Stimulated activated CD8-positive, alpha-beta memory T cell treated with anti-CD3 and anti-CD28 coated beads, Interleukin-4, amount 100 ng/mL, for 1 hour (primary cell): ENCODE data around the gene SLCO1C1.
"Not testable (repeated sequence)": the region's sequence is repeated elsewhere in the genome, so short reads cannot be mapped to it uniquely, and the experiment has no call there.

ENCODE experiments used
- DNase-seq, 2 donors: peaks; one replicate each; pipeline ENCODE4 v3.0.0-alpha.2; 2020; ENCODE audit warnings: low read depth in 2 of 2, low spot score in 1 of 2

Gene SLCO1C1, protein sequence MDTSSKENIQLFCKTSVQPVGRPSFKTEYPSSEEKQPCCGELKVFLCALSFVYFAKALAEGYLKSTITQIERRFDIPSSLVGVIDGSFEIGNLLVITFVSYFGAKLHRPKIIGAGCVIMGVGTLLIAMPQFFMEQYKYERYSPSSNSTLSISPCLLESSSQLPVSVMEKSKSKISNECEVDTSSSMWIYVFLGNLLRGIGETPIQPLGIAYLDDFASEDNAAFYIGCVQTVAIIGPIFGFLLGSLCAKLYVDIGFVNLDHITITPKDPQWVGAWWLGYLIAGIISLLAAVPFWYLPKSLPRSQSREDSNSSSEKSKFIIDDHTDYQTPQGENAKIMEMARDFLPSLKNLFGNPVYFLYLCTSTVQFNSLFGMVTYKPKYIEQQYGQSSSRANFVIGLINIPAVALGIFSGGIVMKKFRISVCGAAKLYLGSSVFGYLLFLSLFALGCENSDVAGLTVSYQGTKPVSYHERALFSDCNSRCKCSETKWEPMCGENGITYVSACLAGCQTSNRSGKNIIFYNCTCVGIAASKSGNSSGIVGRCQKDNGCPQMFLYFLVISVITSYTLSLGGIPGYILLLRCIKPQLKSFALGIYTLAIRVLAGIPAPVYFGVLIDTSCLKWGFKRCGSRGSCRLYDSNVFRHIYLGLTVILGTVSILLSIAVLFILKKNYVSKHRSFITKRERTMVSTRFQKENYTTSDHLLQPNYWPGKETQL

DNA sequence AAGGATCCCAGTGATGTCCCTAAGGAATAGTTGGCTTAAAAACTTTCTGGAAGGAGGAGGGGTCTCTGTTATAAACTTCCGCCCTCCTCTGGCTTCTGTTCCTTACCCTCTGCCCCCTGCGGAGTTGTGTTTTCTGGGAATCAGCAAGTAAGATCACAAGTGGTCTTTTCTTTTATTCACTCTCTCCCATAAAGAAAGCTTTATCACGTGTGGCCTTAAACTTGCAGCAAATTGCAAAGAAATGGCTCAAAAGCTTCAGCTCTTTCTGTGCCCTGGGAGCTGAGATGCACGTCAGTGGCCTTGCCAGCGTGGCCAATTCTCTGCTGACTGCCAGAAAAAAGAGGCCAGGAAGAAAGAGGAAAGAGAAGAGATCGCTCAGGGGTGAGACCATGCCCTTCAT, at the start of gene SLCO1C1:
TSS of gene SLCO1C1 (plus strand) at position 101 of the 400 bp plus-strand sequence. CDS start 4,245 bp downstream, outside the sequence.
- no peak for DNase-seq

DNA sequence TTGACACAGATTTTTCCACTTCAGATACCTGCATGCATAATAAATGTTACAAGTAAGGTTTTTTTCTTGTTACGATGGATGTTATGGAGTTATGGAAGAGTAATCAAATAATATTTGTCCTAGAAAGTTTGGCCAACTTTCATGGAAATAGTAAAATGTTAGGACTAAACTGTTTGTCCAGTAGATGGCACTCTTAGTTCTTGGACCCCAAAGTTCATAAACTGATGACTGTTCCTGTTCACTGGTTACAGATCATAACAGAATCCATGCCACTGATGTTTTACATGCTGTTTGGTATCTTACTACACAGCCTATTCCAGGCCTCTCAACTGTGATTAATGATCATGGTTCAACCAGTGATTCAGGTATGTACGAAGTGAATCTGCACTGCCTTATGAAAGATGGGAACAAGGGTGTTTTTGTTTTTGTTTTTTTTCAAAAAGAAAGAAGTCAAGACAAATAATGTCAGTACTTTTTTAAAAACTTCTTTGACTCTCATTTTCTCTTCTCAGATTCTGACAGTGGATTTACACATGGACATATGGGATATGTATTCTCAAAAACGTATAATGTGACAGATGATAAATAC, 48.8 kb upstream of the SLCO1C1 start:
- DNase-seq = no peak

DNA sequence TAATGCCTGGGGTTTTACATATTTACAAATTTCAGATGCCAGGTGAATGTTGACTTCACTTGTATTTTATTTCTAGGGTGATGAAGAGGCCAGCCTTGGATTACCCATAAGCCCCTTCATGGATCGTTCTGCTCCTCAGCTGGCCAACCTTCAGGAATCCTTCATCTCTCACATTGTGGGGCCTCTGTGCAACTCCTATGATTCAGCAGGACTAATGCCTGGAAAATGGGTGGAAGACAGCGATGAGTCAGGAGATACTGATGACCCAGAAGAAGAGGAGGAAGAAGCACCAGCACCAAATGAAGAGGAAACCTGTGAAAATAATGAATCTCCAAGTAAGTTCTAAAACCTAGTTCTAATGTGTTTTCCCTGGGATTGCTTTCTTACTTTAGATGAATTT, 41.3 kb upstream of the SLCO1C1 start:
- no peak for DNase-seq

DNA sequence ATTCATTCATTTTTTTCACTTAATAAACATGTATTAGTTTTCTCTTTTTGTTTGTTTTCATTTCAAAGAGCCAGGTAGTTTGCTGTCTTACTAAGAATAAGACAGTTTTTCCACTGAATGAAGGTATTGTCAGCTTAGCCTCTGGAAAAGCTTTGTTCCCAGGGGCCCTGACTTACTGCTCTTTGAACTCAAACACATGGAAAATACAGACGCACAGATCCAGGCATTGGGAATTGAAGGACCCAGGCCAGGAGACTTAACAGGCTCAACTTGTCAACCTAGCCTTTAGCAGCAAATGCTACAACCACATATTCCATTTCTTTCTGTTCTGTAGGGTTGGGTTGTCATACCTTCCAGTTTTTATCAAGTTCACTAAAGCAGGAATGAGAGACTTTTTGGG, 38.5 kb upstream of the SLCO1C1 start:
- no peak for DNase-seq

DNA sequence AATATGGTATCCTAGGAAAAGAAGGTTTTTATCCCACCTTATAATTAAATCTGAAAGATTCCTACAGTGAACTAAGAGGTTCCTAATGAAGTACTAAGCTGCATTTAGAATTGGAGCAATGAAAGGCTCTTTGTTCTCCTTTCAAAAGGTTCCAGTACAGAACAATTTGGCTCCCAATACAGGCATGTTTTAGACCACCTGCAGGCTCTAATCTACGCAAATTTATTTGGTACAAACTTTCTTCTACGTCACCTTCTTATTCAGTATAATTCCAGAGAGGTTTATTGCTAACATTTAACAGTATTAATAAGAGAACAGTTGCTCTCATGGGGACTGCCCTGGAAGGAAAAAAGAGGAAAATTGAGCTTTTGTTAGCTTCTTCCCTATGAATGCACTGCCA, 37.6 kb upstream of the SLCO1C1 start:
- DNase-seq = no peak

DNA sequence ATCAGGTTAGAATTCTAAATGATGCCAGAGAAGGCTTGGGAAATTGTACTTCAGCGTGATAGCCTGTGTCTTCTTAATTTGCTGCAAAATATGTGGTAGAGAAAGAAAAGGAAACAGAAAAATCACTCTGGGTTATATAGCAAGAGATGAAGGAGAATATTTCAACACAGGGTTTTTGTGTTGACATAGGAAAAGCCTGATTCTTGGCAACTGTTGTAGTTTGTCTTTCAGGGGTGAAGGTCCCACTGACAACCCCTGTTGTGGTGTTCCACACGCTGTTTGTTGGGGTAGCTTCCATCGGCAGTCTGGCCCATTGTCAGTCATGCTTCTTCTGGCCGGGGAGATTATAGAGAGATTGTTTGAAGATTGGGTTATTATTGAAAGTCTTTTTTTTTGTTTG, 13.8 kb upstream of the SLCO1C1 start:
- DNase-seq = no peak

DNA sequence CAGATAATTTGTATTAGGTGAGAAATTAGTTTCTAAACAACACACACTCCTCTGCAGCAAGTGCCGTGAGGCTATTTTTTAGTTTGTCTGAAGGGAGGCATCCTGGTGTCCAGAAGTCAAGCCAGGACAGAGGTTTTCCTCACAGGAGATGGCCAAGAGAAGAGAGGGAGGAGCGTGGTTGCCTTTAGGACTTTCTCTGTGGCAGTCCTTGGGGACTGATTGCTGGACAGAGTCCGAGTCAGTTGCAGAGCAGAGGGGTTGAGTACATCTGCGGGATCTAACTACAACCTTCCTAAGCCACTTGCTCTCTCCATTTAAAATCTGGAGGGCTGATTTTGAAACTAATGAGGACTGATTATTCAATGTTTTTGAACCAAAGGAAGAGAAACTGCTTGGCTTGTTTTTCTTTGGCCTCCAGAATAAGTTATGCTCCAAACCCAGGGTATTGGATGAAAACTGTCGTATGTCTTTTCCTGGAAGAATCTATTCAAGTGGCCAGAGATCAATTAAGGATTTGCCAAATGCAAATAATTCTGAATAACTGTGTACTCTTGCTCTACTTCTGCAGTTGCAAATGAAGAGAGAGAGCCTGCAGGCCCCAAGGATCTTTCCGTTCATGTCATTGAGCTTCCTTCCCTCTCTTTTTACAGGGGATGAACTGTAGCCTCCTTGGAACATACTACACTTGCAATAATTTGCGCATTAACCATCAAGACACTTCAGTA, 1.2 kb downstream of the SLCO1C1 start:
- no peak for DNase-seq

DNA sequence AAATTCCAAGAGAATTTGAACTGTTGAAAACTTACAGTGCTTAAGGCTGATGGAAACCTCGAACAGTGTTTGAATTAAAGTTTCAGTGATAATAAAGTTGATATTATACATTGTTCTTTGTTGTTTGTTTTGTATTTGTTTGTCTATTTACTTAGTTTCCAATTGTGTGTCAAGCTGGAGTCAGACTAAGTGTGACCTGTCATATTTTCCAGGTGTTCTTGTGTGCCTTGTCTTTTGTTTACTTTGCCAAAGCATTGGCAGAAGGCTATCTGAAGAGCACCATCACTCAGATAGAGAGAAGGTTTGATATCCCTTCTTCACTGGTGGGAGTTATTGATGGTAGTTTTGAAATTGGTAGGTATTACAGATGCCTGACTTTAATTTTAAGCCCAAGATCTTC, 6.0 kb downstream of the SLCO1C1 start:
- DNase-seq = no peak

DNA sequence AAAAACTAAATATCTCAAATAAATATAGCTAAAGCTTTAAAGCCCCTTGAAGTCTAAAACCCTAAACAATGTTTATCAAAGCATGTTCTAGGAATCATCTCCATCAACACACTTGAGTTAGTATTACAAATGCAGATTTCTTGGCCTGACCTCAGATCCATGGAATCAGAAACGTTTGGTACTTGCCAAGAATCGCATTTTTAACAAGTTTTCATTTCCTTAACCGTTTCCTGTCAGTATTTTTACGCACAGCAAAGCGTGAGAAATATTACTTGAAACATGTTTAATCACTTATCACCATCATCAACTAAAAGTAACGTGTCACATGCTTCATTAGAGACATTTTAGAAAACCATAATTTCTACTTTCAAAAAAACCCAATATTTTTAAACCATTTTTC, 9.7 kb downstream of the SLCO1C1 start:
- no peak for DNase-seq

DNA sequence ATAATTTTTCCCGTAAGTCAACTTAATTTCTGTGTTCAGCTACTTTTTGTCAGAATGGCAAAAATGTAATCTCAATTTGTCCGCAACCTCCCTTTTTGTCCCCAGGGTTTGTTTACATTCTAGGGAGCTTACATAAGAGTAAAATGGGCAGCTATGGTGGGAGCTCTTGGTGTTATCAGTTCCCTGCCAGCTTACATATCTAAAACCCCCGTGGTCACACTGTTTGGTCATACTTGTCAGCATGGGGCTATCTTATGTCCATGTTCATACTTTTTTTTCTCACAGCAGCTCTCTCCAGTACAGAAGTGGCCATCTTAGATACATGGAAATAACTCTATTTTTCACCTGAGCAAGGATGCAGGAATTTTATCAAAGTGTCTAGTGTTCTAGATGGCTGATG, 16.7 kb downstream of the SLCO1C1 start:
- no peak for DNase-seq

DNA sequence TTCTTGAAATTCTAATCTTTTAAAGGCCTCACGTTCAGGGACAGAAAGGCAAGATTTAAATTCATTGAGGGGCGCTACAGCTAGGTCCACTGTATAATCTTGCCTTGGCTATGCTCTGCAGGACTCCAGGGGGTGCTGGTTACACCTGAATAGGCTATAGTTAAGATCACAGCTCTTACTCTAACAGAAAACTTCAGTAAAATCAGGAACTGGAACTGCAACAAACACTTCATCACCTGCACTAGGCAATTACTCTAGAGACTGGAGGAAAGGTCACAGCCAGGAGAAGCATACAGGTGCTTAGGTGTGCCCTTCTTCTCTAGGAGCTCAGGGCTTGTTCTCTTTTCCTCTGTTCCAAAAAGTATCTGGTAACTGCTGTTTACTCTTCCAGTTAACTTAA, 20.9 kb downstream of the SLCO1C1 start:
- no peak for DNase-seq

DNA sequence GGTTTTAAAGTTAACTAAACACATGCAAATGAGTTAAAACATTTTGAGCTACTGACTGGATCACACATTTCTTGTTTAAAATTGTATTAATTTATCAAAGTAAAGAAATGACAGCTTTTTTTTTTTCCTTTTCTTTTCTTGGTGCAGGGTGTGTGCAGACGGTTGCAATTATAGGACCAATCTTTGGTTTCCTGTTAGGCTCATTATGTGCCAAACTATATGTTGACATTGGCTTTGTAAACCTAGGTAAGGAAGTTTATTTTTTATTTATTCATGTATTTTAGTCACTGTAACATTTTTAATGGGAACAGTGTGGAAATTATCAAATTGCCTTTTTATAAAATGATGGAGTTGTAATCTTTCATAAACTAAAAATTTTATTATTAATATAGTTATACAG, 21.9 kb downstream of the SLCO1C1 start:
- no peak for DNase-seq

DNA sequence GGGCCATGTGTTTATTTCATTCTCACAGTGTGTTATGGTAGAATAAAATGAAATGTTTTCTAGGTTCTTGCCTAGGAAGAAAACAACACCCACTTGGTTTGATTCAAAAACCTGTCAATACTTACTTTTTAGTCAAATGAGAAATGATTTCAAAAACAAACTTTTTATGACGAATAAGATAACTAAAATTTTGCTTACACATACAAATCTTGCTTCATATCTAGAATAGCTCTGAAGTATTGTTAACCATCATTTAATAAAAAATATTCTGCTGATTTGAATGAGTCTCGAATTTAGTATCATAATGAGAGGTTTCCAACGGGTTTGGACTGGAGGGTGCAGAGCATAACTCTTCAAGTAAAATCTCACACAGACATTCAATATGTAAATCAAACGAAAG, 23.2 kb downstream of the SLCO1C1 start:
- DNase-seq = no peak

DNA sequence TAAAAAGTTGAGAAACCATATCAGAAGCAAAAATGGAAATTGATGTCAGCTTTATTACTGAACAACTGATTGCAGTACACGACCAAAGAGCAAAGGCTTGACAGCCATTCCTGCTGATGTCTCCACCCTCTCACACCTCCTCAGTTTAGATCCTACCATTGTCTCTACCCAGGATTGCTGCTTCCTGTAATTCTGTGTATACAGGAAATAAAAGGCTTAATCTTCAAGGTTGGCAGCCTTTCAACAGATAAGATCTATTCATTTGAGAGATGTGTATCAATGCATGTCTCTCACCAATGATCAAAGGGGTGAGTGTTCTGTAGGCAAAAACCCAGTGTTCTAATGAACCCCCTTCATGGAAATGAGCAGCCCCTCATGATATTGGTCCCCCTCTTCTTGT, 27.0 kb downstream of the SLCO1C1 start:
- no peak for DNase-seq

DNA sequence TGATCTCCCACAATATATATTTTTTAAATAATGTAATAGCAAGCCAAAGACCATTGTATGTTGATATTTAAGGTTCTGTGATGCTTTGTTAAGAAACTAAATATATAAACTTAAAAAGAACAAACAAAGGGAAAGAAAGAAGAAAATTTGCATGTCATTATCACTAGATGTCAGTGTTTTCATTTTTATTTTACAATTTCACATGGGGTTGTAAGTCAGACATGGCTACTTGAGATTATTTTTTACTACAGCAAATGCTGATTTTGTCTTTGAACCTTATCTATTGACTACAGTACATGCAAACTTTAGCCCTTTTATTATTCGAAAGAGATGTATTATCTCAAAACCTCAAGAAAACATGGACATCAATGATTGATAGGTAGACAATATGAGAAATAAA, 36.1 kb downstream of the SLCO1C1 start:
- DNase-seq = no peak

DNA sequence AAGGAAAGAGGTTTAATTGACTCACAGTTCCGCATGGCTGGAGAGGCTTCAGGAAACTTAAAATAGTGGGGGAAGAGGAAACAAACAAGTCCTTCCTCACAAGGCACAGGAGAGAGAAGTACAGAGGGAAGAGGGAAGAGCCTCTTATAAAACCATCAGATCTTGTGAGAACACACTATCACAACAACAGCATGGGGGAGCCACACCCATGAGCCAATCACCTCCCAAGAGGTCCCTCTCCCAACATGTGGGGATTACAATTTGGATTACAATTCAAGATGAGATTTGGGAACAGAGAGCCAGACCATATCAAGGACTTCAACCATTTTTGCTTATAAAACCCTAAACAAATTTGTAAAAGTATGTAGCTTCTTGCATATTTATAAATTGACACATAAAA, 45.8 kb downstream of the SLCO1C1 start:
- DNase-seq = no peak

DNA sequence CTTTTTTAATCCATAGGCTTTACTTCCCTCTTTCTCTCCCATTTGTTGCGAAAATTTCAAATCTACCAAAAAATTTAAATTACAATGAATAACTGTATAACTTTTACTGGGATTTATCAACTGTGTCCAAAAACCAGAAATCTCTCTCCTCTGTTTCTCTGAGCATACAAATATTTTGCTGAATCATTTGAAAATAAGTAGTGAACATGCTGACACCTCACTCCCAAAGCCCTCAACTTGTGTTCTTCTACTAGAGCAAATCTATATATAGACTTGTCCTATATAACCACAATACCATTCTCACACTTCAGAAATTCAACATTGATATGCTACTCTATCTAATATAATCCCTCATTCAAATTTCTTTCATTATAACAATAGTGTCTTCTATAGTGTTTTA, 53.1 kb downstream of the SLCO1C1 start:
- DNase-seq = no peak

DNA sequence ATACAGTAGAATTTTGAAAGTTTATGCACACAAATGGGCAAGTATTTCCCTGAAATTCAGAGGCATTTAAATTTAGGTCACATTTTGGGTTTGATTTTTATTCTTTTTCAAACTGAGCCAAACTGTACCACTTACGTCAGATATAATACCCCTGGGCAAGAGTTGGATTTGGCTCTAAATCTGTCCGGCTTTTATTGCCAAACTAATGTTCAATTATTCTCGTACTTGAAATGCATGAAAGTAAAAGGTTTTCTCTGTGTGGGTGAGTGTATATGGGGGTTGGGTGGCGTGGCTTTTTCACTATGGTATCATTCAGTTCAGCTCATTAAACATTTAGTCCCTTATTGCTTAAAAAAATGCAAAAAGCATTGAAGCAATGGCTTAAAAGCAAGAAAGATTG, 55.9 kb downstream of the SLCO1C1 start:
- no peak for DNase-seq

DNA sequence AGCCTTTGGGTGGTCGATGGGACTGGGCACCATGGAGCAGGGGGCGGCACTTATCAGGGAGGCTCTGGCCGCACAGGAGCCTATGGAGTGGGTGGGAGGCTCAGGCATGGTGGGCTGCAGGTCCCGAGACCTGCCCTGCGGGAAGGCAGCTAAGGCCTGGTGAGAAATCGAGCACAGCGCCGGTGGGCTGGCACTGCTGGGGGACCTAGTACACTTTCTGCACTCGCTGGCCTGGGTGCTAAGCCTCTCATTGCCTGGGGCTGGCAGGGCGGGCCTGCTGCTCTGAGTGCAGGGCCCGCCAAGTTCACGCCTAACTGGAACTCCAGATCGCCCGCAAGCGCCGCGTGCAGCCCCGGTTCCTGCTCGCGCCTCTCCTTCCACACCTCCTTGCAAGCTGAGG, 82.3 kb downstream of the SLCO1C1 start:
- no peak for DNase-seq

DNA sequence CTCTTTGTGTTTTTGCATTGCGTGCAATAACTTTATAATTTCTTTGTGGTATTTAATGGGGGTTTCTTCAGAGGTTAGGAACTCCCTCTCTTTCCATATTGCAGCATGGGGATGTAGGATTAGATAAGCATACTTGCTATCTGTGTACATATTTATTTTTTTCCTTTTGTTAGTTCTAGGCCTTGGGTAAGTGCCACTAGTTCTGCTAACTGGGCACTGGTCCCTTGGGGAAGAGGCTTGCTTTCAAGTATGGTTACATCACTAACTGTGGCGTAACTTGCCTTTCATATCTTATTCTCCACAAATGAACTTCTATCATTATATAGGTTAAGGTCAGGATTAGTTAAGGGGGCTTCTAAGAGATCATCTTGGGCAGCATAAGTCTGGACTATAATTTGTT, 83.8 kb downstream of the SLCO1C1 start:
- no peak for DNase-seq

DNA sequence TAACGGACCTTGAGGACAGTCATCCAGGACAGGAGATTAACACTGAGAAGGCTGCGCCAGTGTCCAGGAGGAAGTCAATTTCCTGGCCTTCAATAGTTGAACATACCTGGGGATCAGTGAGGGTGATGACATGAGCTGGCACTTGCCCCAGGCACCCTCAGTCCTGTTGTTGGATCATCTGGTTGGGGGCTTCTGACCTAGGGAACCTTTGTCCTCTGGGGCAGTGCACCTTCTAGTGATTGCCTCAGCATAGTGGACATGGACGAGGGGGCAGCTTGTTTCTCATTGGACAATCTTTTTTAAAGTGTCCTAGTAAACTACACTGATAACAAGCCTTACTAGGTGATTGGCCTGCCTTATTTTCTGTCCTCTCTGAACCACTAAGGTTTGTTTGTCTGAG, 84.8 kb downstream of the SLCO1C1 start:
- DNase-seq = not testable (repeated sequence)
